GM12873 (cell line): ENCODE measurements around the gene THRAP3.

ENCODE experiments used
- CTCF ChIP-seq: IDR thresholded peaks from 2 replicates; pipeline ENCODE4 v1.5.1; 2012; ENCODE audit warnings: low read depth, mild to moderate bottlenecking, moderate library complexity, low read length, control low read depth; ENCODE audit not compliant: insufficient read depth; ENCODE audit errors: missing control alignments

Gene THRAP3

GRCh38 chr1:36251794-36252481 lies 27.7 kb downstream of the THRAP3 start:
- no peak for TF ChIP-seq CTCF

GRCh38 chr1:36253161-36253862 lies 29.1 kb downstream of the THRAP3 start:
- TF ChIP-seq CTCF: no peak

GRCh38 chr1:36256558-36257374 lies 32.5 kb downstream of the THRAP3 start:
- TF ChIP-seq CTCF: no peak

- no peak for TF ChIP-seq CTCF
Measured at GRCh38 chr1:36257375-36257767, 33.1 kb downstream of the THRAP3 start.

- TF ChIP-seq CTCF: no peak
Measured at GRCh38 chr1:36258960-36259344, 34.7 kb downstream of the THRAP3 start.

GRCh38 chr1:36268981-36269380 lies 44.7 kb downstream of the THRAP3 start:
- no peak for TF ChIP-seq CTCF

- TF ChIP-seq CTCF: no peak
Measured at GRCh38 chr1:36269408-36269838, 45.2 kb downstream of the THRAP3 start.
